Measurements from ENCODE around the gene UBE2Q1.

The UBE2Q1 gene

GRCh38 chr1:154557939-154558719 lies at the start of gene UBE2Q1:
Gene UBE2Q1, minus strand, starts transcription at chr1:154558662. Its CDS starts 109 bp downstream, at chr1:154558553.
- peaks cover 41% of the 10 kb centered on the region for H3K79me2 ChIP-seq (ENCODE audit: low read length)
- peak within 1 kb of the TSS; percentile 87 for H3K4me3 ChIP-seq (ENCODE audit: low read length)
- H3K27ac ChIP-seq (ENCODE audit: low read length), result peak within 1 kb of the TSS; percentile 65

GRCh38 chr1:154607609-154608396 lies 49.3 kb upstream of the UBE2Q1 start, which contains the start of gene ADAR:
Gene ADAR, minus strand, starts transcription at chr1:154608186. Its CDS starts 180 bp downstream, at chr1:154608006.
- Histone ChIP-seq H3K27me3 (ENCODE audit: low read depth, low read length) (no peaks in the 10 kb centered on the region), H3K4me2 (ENCODE audit: low read length) (peak within 1 kb of the TSS; percentile 87), H3K27ac (ENCODE audit: low read length) (peak within 1 kb of the TSS; percentile 80), H3K79me2 (ENCODE audit: low read length) (peaks cover 98% of the 10 kb centered on the region), H4K20me1 (ENCODE audit: insufficient read depth, low read length) (peaks cover 58% of the 10 kb centered on the region), H3K9me3 (ENCODE audit: insufficient read depth, low read length) (no peaks in the 10 kb centered on the region), H3K4me1 (ENCODE audit: low read length) (peaks cover 23% of the 10 kb centered on the region), H3K36me3 (replicated peaks; ENCODE audit: low read depth, low read length) (peaks cover 21% of the 10 kb centered on the region), H3K4me3 (ENCODE audit: low read length) (peak within 1 kb of the TSS; percentile 79), H2AFZ (ENCODE audit: low read depth, low read length) (peak within 1 kb of the TSS; percentile 28; the same call in 1 of the 2 replicates), H3K9ac (ENCODE audit: low read length) (peak within 1 kb of the TSS; percentile 83)
- TF ChIP-seq CTCF (IDR thresholded peaks at IDR 0.05; ENCODE audit: low read depth, low read length), result peak; percentile 32
- no peak for TF ChIP-seq EZH2phosphoT487 (IDR thresholded peaks at IDR 0.05; ENCODE audit: low read depth)

More at GRCh38 chr1:154557939-154558719, at the start of gene UBE2Q1:
- peaks cover 18% of the 10 kb centered on the region for H3K4me1 ChIP-seq (ENCODE audit: low read length)
- H3K9ac ChIP-seq (ENCODE audit: low read length), result peak within 1 kb of the TSS; percentile 98
- H4K20me1 ChIP-seq (ENCODE audit: insufficient read depth, low read length), result peaks cover 17% of the 10 kb centered on the region
- H3K36me3 ChIP-seq (replicated peaks; ENCODE audit: low read depth, low read length), result peaks cover 34% of the 10 kb centered on the region
- H3K4me2 ChIP-seq (ENCODE audit: low read length), result peak within 1 kb of the TSS; percentile 94
- peak within 1 kb of the TSS; percentile 16 for H2AFZ ChIP-seq (ENCODE audit: low read depth, low read length)
- H3K27me3 ChIP-seq (ENCODE audit: low read depth, low read length), result no peaks in the 10 kb centered on the region
- TF ChIP-seq CTCF (IDR thresholded peaks at IDR 0.05; ENCODE audit: low read depth, low read length) (no peak), EZH2phosphoT487 (IDR thresholded peaks at IDR 0.05; ENCODE audit: low read depth) (no peak)
- no peaks in the 10 kb centered on the region for H3K9me3 ChIP-seq (ENCODE audit: insufficient read depth, low read length)

- Histone ChIP-seq H3K4me3 (ENCODE audit: low read length) (peak overlapping the region; percentile 79), H3K4me1 (ENCODE audit: low read length) (peaks cover 23% of the 10 kb centered on the region), H3K36me3 (replicated peaks; ENCODE audit: low read depth, low read length) (peaks cover 28% of the 10 kb centered on the region), H3K27me3 (ENCODE audit: low read depth, low read length) (no peaks in the 10 kb centered on the region), H2AFZ (ENCODE audit: low read depth, low read length) (no peak overlapping the region), H3K27ac (ENCODE audit: low read length) (peak overlapping the region; percentile 80), H4K20me1 (ENCODE audit: insufficient read depth, low read length) (peaks cover 64% of the 10 kb centered on the region), H3K79me2 (ENCODE audit: low read length) (peaks cover 100% of the 10 kb centered on the region), H3K4me2 (ENCODE audit: low read length) (peak overlapping the region; percentile 87), H3K9ac (ENCODE audit: low read length) (peak overlapping the region; percentile 83), H3K9me3 (ENCODE audit: insufficient read depth, low read length) (no peaks in the 10 kb centered on the region)
- TF ChIP-seq CTCF (IDR thresholded peaks at IDR 0.05; ENCODE audit: low read depth, low read length), result no peak
- no peak for TF ChIP-seq EZH2phosphoT487 (IDR thresholded peaks at IDR 0.05; ENCODE audit: low read depth)
These were observed 48.7 kb upstream of the UBE2Q1 start for GRCh38 chr1:154607106-154607608.

Data from OCI-LY3 (cell line).